Endothelial cell of umbilical vein (primary cell): ENCODE results near the gene TBC1D14. TPM values are rescaled to one million over a fixed set of nuclear protein-coding genes. Genes with fewer than 3 reads are reported as not detected.

ENCODE experiments used
- BruUV-seq: library from RNA; stranded (reverse); fragments of 400-500 nt; replicated peaks from 2 replicates; lab custom pipeline; 2021; lab: Mats Ljungman, UMichigan
- CTCF ChIA-PET: fragments of 300-600, 350-600 bp; sonication (Branson Sonifier 250); formaldehyde crosslinking; loops from one replicate; lab custom pipeline; 2021; ENCODE audit warnings: antibody characterized with exemption, inconsistent platforms; lab: Charles Lee
- POLR2A ChIA-PET: fragments of 300-600, 350-600 bp; sonication (Branson Sonifier 250); formaldehyde crosslinking; loops from one replicate; lab custom pipeline; 2021; ENCODE audit warnings: antibody characterized with exemption, inconsistent platforms; lab: Charles Lee
- DNase-seq: peaks from one replicate; pipeline ENCODE4 v3.0.0-alpha.2; 2011; ENCODE audit warnings: low read depth, low spot score
- FAIRE-seq: peaks from 2 replicates; lab custom pipeline; 2011; peaks lifted over from hg19 to GRCh38; lab: Jason Lieb, UNC
- H2AFZ ChIP-seq: 2 replicates; pipeline ENCODE4 v1.6.0; 2012; ENCODE audit warnings: low read depth, low read length, control low read depth, inconsistent platforms
- H3K27ac ChIP-seq: 2 replicates; pipeline ENCODE4 v1.5.1; 2011; ENCODE audit warnings: low read depth, mild to moderate bottlenecking, control low read depth, low read length, moderate library complexity; ENCODE audit not compliant: insufficient read depth
- H3K27me3 ChIP-seq, 2 experiments: 2 replicates each; pipeline versions ENCODE4 v1.6.0 to v1.6.1; 2011; ENCODE audit warnings: low read length in 2 of 2, mixed read lengths in 1 of 2; ENCODE audit not compliant: control insufficient read depth in 2 of 2, insufficient read depth in 2 of 2
- H3K36me3 ChIP-seq, 2 experiments: 2 replicates in 1 of 2; 3 replicates in 1 of 2; pipeline ENCODE4 v1.5.1; 2011; ENCODE audit warnings: low read length in 2 of 2, mild to moderate bottlenecking in 1 of 2, moderate library complexity in 1 of 2; ENCODE audit not compliant: control insufficient read depth in 2 of 2, insufficient read depth in 2 of 2; ENCODE audit errors: extremely low read depth in 1 of 2
- H3K4me1 ChIP-seq: 3 replicates; pipeline ENCODE4 v1.5.1; 2011; ENCODE audit warnings: mild to moderate bottlenecking, low read length; ENCODE audit not compliant: control insufficient read depth, insufficient read depth; ENCODE audit errors: extremely low read depth
- H3K4me2 ChIP-seq: 2 replicates; pipeline ENCODE4 v1.6.1; 2011; ENCODE audit warnings: low read length, control low read depth, mixed read lengths; ENCODE audit not compliant: insufficient read depth
- H3K4me3 ChIP-seq, 3 experiments: fragments of 200-600 bp in 1 of 3; sonication (generic), shearing (Covaris generic) in 1 of 3; replicated peaks in 1 of 3; 2 replicates each; pipeline ENCODE4 v1.5.1; 2011 to 2016; ENCODE audit warnings: control low read depth in 3 of 3, low read length in 3 of 3, mild to moderate bottlenecking in 2 of 3, inconsistent platforms in 1 of 3, low read depth in 1 of 3, moderate library complexity in 1 of 3; ENCODE audit not compliant: insufficient read depth in 1 of 3
- H3K79me2 ChIP-seq: 2 replicates; pipeline ENCODE4 v1.6.0; 2012; ENCODE audit warnings: low read length, inconsistent platforms; ENCODE audit not compliant: control insufficient read depth, insufficient read depth
- H3K9ac ChIP-seq: replicated peaks from 2 replicates; pipeline ENCODE3; 2011; ENCODE audit warnings: low read length, control low read depth; ENCODE audit not compliant: insufficient read depth; ENCODE audit errors: extremely low read depth
- H3K9me1 ChIP-seq: replicated peaks from 3 replicates; pipeline ENCODE4 v1.6.0; 2011; ENCODE audit warnings: mild to moderate bottlenecking, low read length; ENCODE audit not compliant: control insufficient read depth, insufficient read depth; ENCODE audit errors: extremely low read depth
- H3K9me3 ChIP-seq: replicated peaks from 2 replicates; pipeline ENCODE4 v1.5.1; 2012; ENCODE audit warnings: low read length, inconsistent platforms; ENCODE audit not compliant: control insufficient read depth, insufficient read depth
- H4K20me1 ChIP-seq: replicated peaks from 2 replicates; pipeline ENCODE3; 2011; ENCODE audit warnings: mild to moderate bottlenecking, low read length; ENCODE audit not compliant: control insufficient read depth, insufficient read depth; ENCODE audit errors: extremely low read depth
- EZH2 ChIP-seq: IDR thresholded peaks from 2 replicates; pipeline ENCODE4 v1.6.1; 2012; ENCODE audit warnings: borderline replicate concordance, low read depth, mild to moderate bottlenecking, moderate library complexity, low read length, inconsistent platforms; ENCODE audit not compliant: severe bottlenecking
- GATA2 ChIP-seq: IDR thresholded peaks from 2 replicates; pipeline ENCODE4 v1.7.0; 2011; ENCODE audit warnings: low read depth, mild to moderate bottlenecking, moderate library complexity, mixed read lengths, low read length; ENCODE audit not compliant: insufficient read length, insufficient read depth
- MYC ChIP-seq: IDR thresholded peaks from one replicate; pipeline ENCODE4 v1.6.1; 2011; ENCODE audit warnings: mild to moderate bottlenecking, low read depth, low read length
- POLR2AphosphoS5 ChIP-seq: IDR thresholded peaks from 2 replicates; pipeline ENCODE4 v1.6.1; 2012; ENCODE audit warnings: low read depth, mild to moderate bottlenecking, control low read depth, low read length, moderate library complexity; ENCODE audit not compliant: insufficient read depth
- dilution Hi-C: fragments of 300-500 bp; cut with MboI; formaldehyde crosslinking; loops from one replicate; pipeline ENCODE4 v1.15.0; 2019; ENCODE audit warnings: low sequenced_read_pairs; ENCODE audit not compliant: extremely low pct_ligation_motif_present
- intact Hi-C: fragments of 100-400 bp; cut with micrococcal nuclease; formaldehyde crosslinking; loops from one replicate; pipeline ENCODE4 v1.10.0; 2022
- polyA plus RNA-seq, 4 experiments: library from polyadenylated mRNA; depleted of rRNA in 3 of 4; stranded (reverse) in 3 of 4; unstranded in 1 of 4; fragments of >200 nt; gene quantifications; 2 replicates each; pipeline versions ENCODE4 v1.2.1 to v1.2.3, GENCODE V29; 2011 to 2012; ENCODE audit warnings: missing spikeins in 1 of 4
- total RNA-seq: library from RNA; stranded (reverse); gene quantifications from 2 replicates; pipeline ENCODE4 v1.2.3, GENCODE V29; 2021
- TF ChIP-seq, protein P1 (sequence below), 2 donors: IDR thresholded peaks; 1 replicate in 1 of 2; 2 replicates in 1 of 2; pipeline ENCODE4 v1.5.1; 2011; ENCODE audit warnings: low read length in 2 of 2, mild to moderate bottlenecking in 2 of 2, moderate library complexity in 2 of 2, control low read depth in 1 of 2, inconsistent platforms in 1 of 2, low read depth in 1 of 2; ENCODE audit not compliant: insufficient read depth in 1 of 2; ENCODE audit errors: extremely low read depth in 1 of 2
- TF ChIP-seq, protein P2 (sequence below): IDR thresholded peaks from 2 replicates; pipeline ENCODE4 v1.6.1; 2011; ENCODE audit not compliant: insufficient read depth, insufficient read length

The TBC1D14 gene
- total and polyA plus RNA-seq, 2 donors (not counting 3 experiments of a cell fraction or from before 2014, with no cell fraction given), result 23.7 to 24.8 TPM

DNA sequence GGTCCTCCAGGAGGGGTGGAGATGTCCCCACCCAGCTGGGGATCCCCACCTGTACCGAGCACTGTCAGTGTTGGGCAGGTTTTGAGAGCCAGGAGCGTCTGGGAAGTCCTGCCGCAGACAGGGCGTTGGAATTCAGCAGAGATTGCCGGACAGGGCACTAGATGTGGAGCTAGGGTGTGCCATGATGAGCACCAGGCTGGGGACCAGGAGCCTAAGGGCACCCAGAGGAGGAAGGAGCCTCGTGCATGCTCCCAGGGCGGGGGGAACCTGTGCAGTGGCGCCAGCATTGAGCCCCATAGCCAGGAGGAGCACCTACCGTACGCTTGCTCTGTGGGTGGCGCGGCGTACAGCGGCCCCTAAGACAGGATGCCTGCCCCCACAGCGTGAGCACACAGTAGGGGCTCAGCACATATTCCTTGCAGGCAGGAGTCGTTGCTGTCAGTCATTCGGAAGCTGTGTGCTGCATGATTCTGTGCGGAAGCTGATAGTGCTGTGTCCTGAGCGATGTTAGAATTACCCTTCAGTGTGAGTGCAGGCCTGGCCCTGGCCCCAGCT lies 114.8 kb downstream of the TBC1D14 start:
- no peak overlapping the region for H2AFZ ChIP-seq
- no peak overlapping the region for H3K4me2 ChIP-seq
- BruUV-seq, result no TSS peak
- H3K9me3 ChIP-seq, result no peaks in the 10 kb centered on the region
- H3K27me3 ChIP-seq, result no peaks in the 10 kb centered on the region
- no peaks in the 10 kb centered on the region for H3K9me1 ChIP-seq
- H3K36me3 ChIP-seq, result peaks cover 0 to 17% of the 10 kb centered on the region in 2 experiments
- CTCF ChIA-PET, result no interaction called here
- dilution Hi-C loops, result loop anchor here (5.0 kb wide), 1 partner anchor 37 kb away; no protein-coding TSS in a partner anchor
- POLR2A ChIA-PET, result no interaction called here
- no peak overlapping the region for H3K9ac ChIP-seq
- intact Hi-C loops, result no loop called here
- TF ChIP-seq GATA2 (no peak), POLR2AphosphoS5 (no peak), EZH2 (no peak), MYC (no peak)
- TF ChIP-seq, protein P1, sequence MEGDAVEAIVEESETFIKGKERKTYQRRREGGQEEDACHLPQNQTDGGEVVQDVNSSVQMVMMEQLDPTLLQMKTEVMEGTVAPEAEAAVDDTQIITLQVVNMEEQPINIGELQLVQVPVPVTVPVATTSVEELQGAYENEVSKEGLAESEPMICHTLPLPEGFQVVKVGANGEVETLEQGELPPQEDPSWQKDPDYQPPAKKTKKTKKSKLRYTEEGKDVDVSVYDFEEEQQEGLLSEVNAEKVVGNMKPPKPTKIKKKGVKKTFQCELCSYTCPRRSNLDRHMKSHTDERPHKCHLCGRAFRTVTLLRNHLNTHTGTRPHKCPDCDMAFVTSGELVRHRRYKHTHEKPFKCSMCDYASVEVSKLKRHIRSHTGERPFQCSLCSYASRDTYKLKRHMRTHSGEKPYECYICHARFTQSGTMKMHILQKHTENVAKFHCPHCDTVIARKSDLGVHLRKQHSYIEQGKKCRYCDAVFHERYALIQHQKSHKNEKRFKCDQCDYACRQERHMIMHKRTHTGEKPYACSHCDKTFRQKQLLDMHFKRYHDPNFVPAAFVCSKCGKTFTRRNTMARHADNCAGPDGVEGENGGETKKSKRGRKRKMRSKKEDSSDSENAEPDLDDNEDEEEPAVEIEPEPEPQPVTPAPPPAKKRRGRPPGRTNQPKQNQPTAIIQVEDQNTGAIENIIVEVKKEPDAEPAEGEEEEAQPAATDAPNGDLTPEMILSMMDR (IDR thresholded peaks at IDR 0.05; ENCODE audit: extremely low read depth in 1 of 2, insufficient read depth in 1 of 2, low read depth in 1 of 2, low read length in 2 of 2), result no peak
- TF ChIP-seq, protein P2, sequence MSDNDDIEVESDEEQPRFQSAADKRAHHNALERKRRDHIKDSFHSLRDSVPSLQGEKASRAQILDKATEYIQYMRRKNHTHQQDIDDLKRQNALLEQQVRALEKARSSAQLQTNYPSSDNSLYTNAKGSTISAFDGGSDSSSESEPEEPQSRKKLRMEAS, result no peak
- no peak overlapping the region for H3K27ac ChIP-seq
- H4K20me1 ChIP-seq, result no peaks in the 10 kb centered on the region
- H3K4me1 ChIP-seq, result no peaks in the 10 kb centered on the region
- DNase-seq (no peak), FAIRE-seq (no peak)
- no peaks in the 10 kb centered on the region for H3K79me2 ChIP-seq
- no peak overlapping the region for H3K4me3 ChIP-seq
